HEK293 (cell line): ENCODE measurements around the gene UBB.

Source experiments
- CTCF ChIA-PET: fragments of 350-600 bp; formaldehyde crosslinking; extraction: SDS; loops from one replicate; lab custom pipeline; 2021; ENCODE audit warnings: antibody characterized with exemption; lab: Yijun Ruan, JAX
- POLR2A ChIA-PET: fragments of 300-600 bp; formaldehyde crosslinking; extraction: SDS; loops from one replicate; lab custom pipeline; 2020; ENCODE audit warnings: antibody characterized with exemption, inconsistent platforms; lab: Yijun Ruan, JAX
- H3K27ac ChIP-seq: fragments of 200-500 bp; sonication (Bioruptor generic); 2 replicates; pipeline ENCODE4 v1.5.1; 2014; ENCODE audit warnings: low read depth, low read length, control low read depth, inconsistent platforms; ENCODE audit errors: extremely low read depth
- H3K36me3 ChIP-seq, 2 experiments: fragments of 200-500 bp in 1 of 2; sonication (Bioruptor generic) in 1 of 2; 1 replicate in 1 of 2; 2 replicates in 1 of 2; pipeline ENCODE4 v1.5.1; 2014 to 2017; ENCODE audit warnings: inconsistent platforms in 2 of 2, low read length in 2 of 2; ENCODE audit not compliant: control insufficient read depth in 2 of 2, insufficient read depth in 1 of 2
- H3K4me1 ChIP-seq: fragments of 200-500 bp; sonication (Bioruptor generic); 2 replicates; pipeline ENCODE4 v1.5.1; 2014; ENCODE audit warnings: mild to moderate bottlenecking, low read length, inconsistent platforms; ENCODE audit not compliant: control insufficient read depth, insufficient read depth
- H3K4me3 ChIP-seq: 2 replicates; pipeline ENCODE4 v1.5.1; 2011; ENCODE audit warnings: low read depth, mild to moderate bottlenecking, control low read depth, low read length, moderate library complexity
- H3K9me3 ChIP-seq: fragments of 200-500 bp; sonication (Bioruptor generic); 2 replicates; pipeline ENCODE4 v1.5.1; 2014; ENCODE audit warnings: low read depth, low read length, inconsistent platforms; ENCODE audit not compliant: control insufficient read depth, insufficient read depth
- CTCF ChIP-seq: fragments of 450-650 bp; formaldehyde crosslinking; IDR thresholded peaks from 2 replicates; pipeline ENCODE4 v1.5.1; 2016; ENCODE audit warnings: missing biosample characterization, missing genetic modification characterization
- GLI4 ChIP-seq: fragments of 450-650 bp; formaldehyde crosslinking; IDR thresholded peaks from 2 replicates; pipeline ENCODE4 v1.5.1; 2016; ENCODE audit warnings: missing biosample characterization, missing genetic modification characterization
- GLIS1 ChIP-seq: fragments of 450-650 bp; formaldehyde crosslinking; IDR thresholded peaks from 2 replicates; pipeline ENCODE4 v1.5.1; 2016; ENCODE audit warnings: missing biosample characterization, missing genetic modification characterization
- PATZ1 ChIP-seq: fragments of 450-650 bp; formaldehyde crosslinking; IDR thresholded peaks from 2 replicates; pipeline ENCODE4 v1.5.1; 2016; ENCODE audit warnings: missing biosample characterization, missing genetic modification characterization
- REST ChIP-seq: fragments of 450-650 bp; formaldehyde crosslinking; IDR thresholded peaks from 2 replicates; pipeline ENCODE4 v1.5.1; 2016; ENCODE audit warnings: missing biosample characterization, missing genetic modification characterization
- ZFHX2 ChIP-seq: fragments of 450-650 bp; formaldehyde crosslinking; conservative IDR thresholded peaks from 2 replicates; pipeline ENCODE4 v1.5.1; 2016; ENCODE audit warnings: missing biosample characterization, missing genetic modification characterization
- ZNF121 ChIP-seq: fragments of 450-650 bp; formaldehyde crosslinking; IDR thresholded peaks from 2 replicates; pipeline ENCODE4 v1.5.1; 2016; ENCODE audit warnings: missing biosample characterization, missing genetic modification characterization
- ZNF140 ChIP-seq: fragments of 450-650 bp; formaldehyde crosslinking; IDR thresholded peaks from 2 replicates; pipeline ENCODE4 v1.5.1; 2016; ENCODE audit warnings: missing biosample characterization, missing genetic modification characterization
- ZNF175 ChIP-seq: fragments of 450-650 bp; formaldehyde crosslinking; IDR thresholded peaks from 2 replicates; pipeline ENCODE4 v1.5.1; 2016; ENCODE audit warnings: missing biosample characterization, missing genetic modification characterization
- ZNF2 ChIP-seq: fragments of 450-650 bp; formaldehyde crosslinking; IDR thresholded peaks from 2 replicates; pipeline ENCODE4 v1.5.1; 2016; ENCODE audit warnings: missing biosample characterization, missing genetic modification characterization
- ZNF266 ChIP-seq: fragments of 450-650 bp; formaldehyde crosslinking; IDR thresholded peaks from 2 replicates; pipeline ENCODE4 v1.5.1; 2016; ENCODE audit warnings: missing biosample characterization, missing genetic modification characterization, low read depth
- ZNF555 ChIP-seq: fragments of 450-650 bp; formaldehyde crosslinking; conservative IDR thresholded peaks from 2 replicates; pipeline ENCODE4 v1.5.1; 2017; ENCODE audit warnings: missing biosample characterization, mild to moderate bottlenecking, missing genetic modification characterization, inconsistent platforms
- ZNF768 ChIP-seq: fragments of 450-650 bp; formaldehyde crosslinking; IDR thresholded peaks from 2 replicates; pipeline ENCODE4 v1.5.1; 2018; ENCODE audit warnings: missing biosample characterization, mild to moderate bottlenecking, missing genetic modification characterization
- ZNF777 ChIP-seq: fragments of 450-650 bp; formaldehyde crosslinking; IDR thresholded peaks from 2 replicates; pipeline ENCODE4 v1.5.1; 2017; ENCODE audit warnings: missing biosample characterization, missing genetic modification characterization, borderline replicate concordance

The UBB gene

GRCh38 chr17:16425698-16426659, 45.1 kb downstream of the UBB start:
- Histone ChIP-seq H3K27ac (no peak overlapping the region), H3K36me3 (no peaks in the 10 kb centered on the region), H3K9me3 (no peaks in the 10 kb centered on the region), H3K4me1 (no peaks in the 10 kb centered on the region), H3K4me3 (no peak overlapping the region)
- peak; percentile 20; the same call in 1 of the 2 replicates for TF ChIP-seq ZFHX2 (tag by site-specific recombination)
- no peak for TF ChIP-seq ZNF175 (tag by site-specific recombination)
- no peak for TF ChIP-seq ZNF555 (tag by site-specific recombination)
- no peak for TF ChIP-seq GLI4 (tag by site-specific recombination)
- TF ChIP-seq GLIS1 (tag by site-specific recombination), result no peak
- no peak for TF ChIP-seq ZNF777
- CTCF ChIA-PET, result interaction anchor here (0.6 to 1.4 kb wide), 2 partner anchors 11 to 62 kb away, joined by 3 read pairs; partner anchors contain the start of gene TRPV2
- POLR2A ChIA-PET, result interaction anchor here (2.3 kb wide), 1 partner anchor 13 kb away, joined by 10 read pairs; no protein-coding TSS in a partner anchor

- CTCF ChIA-PET, result interaction anchor here (0.7 to 2.3 kb wide), 9 partner anchors 10 to 101 kb away, joined by 3 to 19 read pairs (median 4); no protein-coding TSS in a partner anchor
- Histone ChIP-seq H3K4me3 (no peak overlapping the region), H3K9me3 (no peaks in the 10 kb centered on the region), H3K4me1 (no peaks in the 10 kb centered on the region), H3K27ac (no peak overlapping the region), H3K36me3 (no peaks in the 10 kb centered on the region)
- POLR2A ChIA-PET, result interaction anchor here (1.6 to 3.6 kb wide), 4 partner anchors 12 to 46 kb away, joined by 7 to 41 read pairs (median 15); partner anchors contain the start of gene UBB
- TF ChIP-seq ZNF266, result no peak
- peak; percentile 61; the same call in 1 of the 2 replicates for TF ChIP-seq ZNF768 (tag by site-specific recombination)
Observed at GRCh38 chr17:16427020-16427419, 46.1 kb downstream of the UBB start.

GRCh38 chr17:16428098-16428882, 47.4 kb downstream of the UBB start:
- no peaks in the 10 kb centered on the region for H3K4me1 ChIP-seq
- ChIA-PET POLR2A (interaction anchor here (0.5 to 3.6 kb wide), 4 partner anchors 9 to 48 kb away, joined by 3 to 41 read pairs (median 14); partner anchors contain the start of gene UBB), CTCF (interaction anchor here (0.5 to 2.3 kb wide), 15 partner anchors 10 to 487 kb away, joined by 3 to 19 read pairs (median 4); partner anchors contain the start of gene TRPV2)
- H3K36me3 ChIP-seq, result no peaks in the 10 kb centered on the region
- no peak overlapping the region for H3K27ac ChIP-seq
- TF ChIP-seq ZNF2, result 0 out of 2 replicates have a peak, but pooled peaks have one; percentile 55
- no peak for TF ChIP-seq ZNF140 (tag by site-specific recombination)
- no peak for TF ChIP-seq PATZ1 (tag by site-specific recombination)
- TF ChIP-seq ZNF777, result 0 out of 2 replicates have a peak, but pooled peaks have one; percentile 41
- 0 out of 2 replicates have a peak, but pooled peaks have one; percentile 22 for TF ChIP-seq ZNF121 (tag by site-specific recombination)
- TF ChIP-seq CTCF, result peak; percentile 84
- TF ChIP-seq REST (tag by site-specific recombination), result peak; percentile 54; the same call in 1 of the 2 replicates
- no peak overlapping the region for H3K4me3 ChIP-seq
- no peaks in the 10 kb centered on the region for H3K9me3 ChIP-seq
